Thymus (tissue), 11 donors: ENCODE data around the gene EIF2S2. TPM values are rescaled to one million over a fixed set of nuclear protein-coding genes. Genes with fewer than 3 reads are reported as not detected.

Experiments
- DNase-seq, 9 donors: peaks; one replicate each; pipeline ENCODE4 v3.0.0-alpha.2; 2013; ENCODE audit warnings: low spot score in 9 of 9, low read depth in 6 of 9, missing footprints in 1 of 9
- H3K27ac ChIP-seq, 2 donors: one replicate each; pipeline ENCODE4 v1.5.1; 2013; ENCODE audit warnings: control low read depth in 1 of 2, low read depth in 1 of 2, low read length in 1 of 2, mild to moderate bottlenecking in 1 of 2, moderate library complexity in 1 of 2
- H3K27me3 ChIP-seq, 2 donors: one replicate each; pipeline ENCODE4 v1.5.1; 2013; ENCODE audit warnings: low read length in 1 of 2; ENCODE audit not compliant: control insufficient read depth in 2 of 2, insufficient read depth in 1 of 2
- H3K36me3 ChIP-seq, 2 donors: one replicate each; pipeline ENCODE4 v1.5.1; 2013; ENCODE audit warnings: low read length in 1 of 2, mild to moderate bottlenecking in 1 of 2, moderate library complexity in 1 of 2; ENCODE audit not compliant: control insufficient read depth in 2 of 2, insufficient read depth in 2 of 2
- H3K4me1 ChIP-seq, 2 donors: one replicate each; pipeline ENCODE4 v1.5.1; 2013; ENCODE audit warnings: low read length in 2 of 2; ENCODE audit not compliant: control insufficient read depth in 2 of 2, insufficient read depth in 2 of 2
- H3K4me3 ChIP-seq, 2 donors: one replicate each; pipeline ENCODE4 v1.5.1; 2013; ENCODE audit warnings: low read length in 2 of 2, control low read depth in 1 of 2, mild to moderate bottlenecking in 1 of 2
- H3K9me3 ChIP-seq, 2 donors: one replicate each; pipeline ENCODE4 v1.5.1; 2013; ENCODE audit warnings: low read length in 1 of 2, mild to moderate bottlenecking in 1 of 2; ENCODE audit not compliant: control insufficient read depth in 2 of 2, insufficient read depth in 1 of 2
- WGBS: extraction: QIAGEN DNeasy Blood & Tissue Kit; methylation state at CpG from one replicate; pipeline ENCODE4 v1.1.7; 2013; 5-methylcytosine and 5-hydroxymethylcytosine counted together
- polyA plus RNA-seq: library from polyadenylated mRNA; stranded (reverse); fragments of 200-250 nt; gene quantifications from one replicate; pipeline ENCODE4 v1.2.3, GENCODE V29; 2013
- total RNA-seq: library from RNA; stranded (reverse); fragments of 120-200 nt; gene quantifications from one replicate; pipeline ENCODE4 v1.2.4, GENCODE V29; 2013
- donor health status: healthy.

Gene EIF2S2
- total and polyA plus RNA-seq, 2 donors = 48.4 to 78.1 TPM

DNA sequence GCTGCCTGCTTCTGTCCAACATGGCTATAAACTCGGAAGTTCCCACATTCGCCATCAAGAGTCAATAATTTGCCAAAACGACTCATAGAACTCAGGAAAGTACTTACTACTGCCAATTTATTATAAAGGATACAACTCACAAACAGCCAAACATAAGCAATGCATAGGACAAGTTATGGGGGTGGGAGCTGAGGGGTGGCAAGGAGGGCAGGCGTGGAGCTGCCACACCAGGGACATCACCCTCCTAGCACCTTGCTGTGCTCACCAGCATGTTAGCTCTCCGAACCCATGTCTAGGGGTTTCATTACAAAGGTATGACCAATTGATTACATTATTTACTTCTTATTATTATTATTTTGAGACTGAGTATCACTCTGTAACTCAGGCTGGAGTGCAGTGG is 12.4 kb downstream of the EIF2S2 start:
- no peak for DNase-seq
- Histone ChIP-seq H3K36me3 (peaks cover 77 to 93% of the 10 kb centered on the region in 2 donors), H3K4me3 (no peak overlapping the region), H3K27ac (no peak overlapping the region), H3K4me1 (no peaks in the 10 kb centered on the region), H3K27me3 (no peaks in the 10 kb centered on the region), H3K9me3 (no peaks in the 10 kb centered on the region)
- WGBS = 95% methylated on average over 5 of the region's 5 CpGs

DNA sequence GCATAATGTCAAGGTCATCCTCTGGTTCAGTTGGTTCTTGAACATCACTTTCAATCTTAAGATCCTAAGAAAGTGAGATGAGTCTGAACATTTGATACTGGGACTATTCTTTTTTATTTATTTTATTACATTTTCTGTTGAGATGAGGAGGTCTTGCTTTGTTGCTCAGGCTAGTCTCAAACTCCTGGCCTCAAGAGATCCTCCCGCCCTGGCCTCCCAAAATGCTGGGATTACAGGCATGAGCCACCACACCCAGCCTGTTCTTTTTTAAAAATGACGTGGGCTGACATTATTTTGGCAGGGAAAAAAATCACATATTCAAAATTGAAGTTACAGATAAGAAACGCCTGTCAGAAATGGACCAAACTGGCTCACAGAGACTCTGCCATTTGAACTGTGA is 13.5 kb downstream of the EIF2S2 start:
- WGBS = 99% methylated on average over 3 of the region's 3 CpGs
- Histone ChIP-seq H3K4me3 (no peak overlapping the region), H3K36me3 (peaks cover 75 to 93% of the 10 kb centered on the region in 2 donors), H3K4me1 (no peaks in the 10 kb centered on the region), H3K27ac (no peak overlapping the region), H3K27me3 (no peaks in the 10 kb centered on the region), H3K9me3 (no peaks in the 10 kb centered on the region)
- no peak for DNase-seq

DNA sequence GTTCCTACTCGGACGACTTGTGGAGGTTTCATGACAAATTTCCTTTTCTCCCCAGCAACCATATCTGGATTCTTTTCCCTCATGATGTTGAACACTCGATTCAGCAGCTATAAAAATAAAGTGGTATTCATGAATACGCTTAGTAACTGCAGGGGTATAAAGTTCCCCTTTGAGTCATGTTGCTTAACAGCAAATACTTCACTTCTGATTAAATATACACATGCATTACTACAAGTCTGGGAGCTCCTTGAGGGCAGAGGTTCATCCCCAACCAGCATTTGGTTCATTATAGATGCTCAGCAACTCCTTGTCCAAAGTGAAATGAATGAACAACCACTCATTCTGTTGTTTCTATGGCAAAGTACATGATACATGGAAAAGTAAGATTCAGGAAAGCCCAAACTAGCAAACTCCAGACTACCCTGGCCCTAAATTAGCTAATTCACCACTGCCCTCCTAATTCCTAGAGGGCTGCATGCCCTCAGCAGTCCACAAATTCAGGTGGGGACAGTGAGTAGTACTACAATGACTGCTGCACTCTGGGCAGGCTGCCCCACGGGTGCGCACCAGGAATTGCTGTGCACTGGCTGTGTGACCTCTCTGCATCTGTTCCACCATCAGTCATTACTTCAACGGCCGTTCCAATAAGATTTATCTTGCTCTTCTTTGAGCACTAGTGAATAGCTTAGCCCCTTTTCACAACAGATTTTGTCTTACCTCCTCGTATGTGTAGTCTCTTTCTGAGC is 15.2 kb downstream of the EIF2S2 start:
- peaks cover 79 to 94% of the 10 kb centered on the region in 2 donors for H3K36me3 ChIP-seq
- H3K4me3 ChIP-seq = no peak overlapping the region
- no peaks in the 10 kb centered on the region for H3K4me1 ChIP-seq
- H3K9me3 ChIP-seq = no peaks in the 10 kb centered on the region
- WGBS = 96% methylated on average over 9 of the region's 9 CpGs
- no peaks in the 10 kb centered on the region for H3K27me3 ChIP-seq
- no peak for DNase-seq
- no peak overlapping the region for H3K27ac ChIP-seq

DNA sequence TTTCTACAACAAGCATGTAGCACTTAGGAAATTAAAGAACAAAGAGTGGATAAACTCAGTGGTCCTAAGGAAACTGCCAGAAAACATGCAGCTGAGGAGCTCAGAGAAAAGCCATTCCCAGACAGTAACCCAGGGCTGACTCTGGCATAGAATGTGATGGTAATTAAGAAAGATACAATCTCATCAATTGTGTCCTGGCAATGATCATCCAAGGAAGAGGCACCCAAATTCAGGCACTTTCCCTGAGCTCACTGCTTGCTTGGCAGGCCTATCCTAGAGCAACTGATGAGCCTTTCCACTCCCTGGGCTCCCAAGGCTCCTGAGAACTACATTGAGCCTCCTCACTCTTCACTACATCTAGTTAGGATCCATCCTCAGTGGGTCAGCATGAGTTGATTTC is 16.2 kb downstream of the EIF2S2 start:
- Histone ChIP-seq H3K27me3 (no peaks in the 10 kb centered on the region), H3K27ac (no peak overlapping the region), H3K4me1 (no peaks in the 10 kb centered on the region), H3K9me3 (no peaks in the 10 kb centered on the region), H3K36me3 (peaks cover 72 to 93% of the 10 kb centered on the region in 2 donors), H3K4me3 (no peak overlapping the region)
- no peak for DNase-seq

DNA sequence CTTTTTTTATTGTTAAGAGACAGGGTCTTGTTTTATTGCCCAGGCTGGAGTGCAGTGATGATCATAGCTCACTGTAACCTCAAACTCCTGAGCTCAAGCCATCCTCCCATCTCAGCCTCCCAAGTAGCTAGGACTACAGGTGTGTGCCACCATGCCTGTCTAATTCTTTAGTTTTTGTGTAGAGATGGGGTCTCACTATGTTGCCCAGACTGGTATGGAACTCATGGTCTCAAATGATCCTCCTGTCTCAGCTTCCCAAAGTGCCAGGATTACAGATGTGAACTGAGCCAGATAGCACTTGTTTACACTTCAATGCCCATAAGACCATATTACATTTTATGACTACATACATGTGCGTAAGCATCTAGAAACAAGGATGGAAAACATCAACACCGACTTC is 18.1 kb downstream of the EIF2S2 start:
- DNase-seq = no peak
- Histone ChIP-seq H3K27me3 (no peaks in the 10 kb centered on the region), H3K27ac (no peak overlapping the region), H3K36me3 (peaks cover 70 to 91% of the 10 kb centered on the region in 2 donors), H3K4me3 (no peak overlapping the region), H3K4me1 (no peaks in the 10 kb centered on the region), H3K9me3 (no peaks in the 10 kb centered on the region)
- WGBS = 97% methylated on average over 2 of the region's 2 CpGs

DNA sequence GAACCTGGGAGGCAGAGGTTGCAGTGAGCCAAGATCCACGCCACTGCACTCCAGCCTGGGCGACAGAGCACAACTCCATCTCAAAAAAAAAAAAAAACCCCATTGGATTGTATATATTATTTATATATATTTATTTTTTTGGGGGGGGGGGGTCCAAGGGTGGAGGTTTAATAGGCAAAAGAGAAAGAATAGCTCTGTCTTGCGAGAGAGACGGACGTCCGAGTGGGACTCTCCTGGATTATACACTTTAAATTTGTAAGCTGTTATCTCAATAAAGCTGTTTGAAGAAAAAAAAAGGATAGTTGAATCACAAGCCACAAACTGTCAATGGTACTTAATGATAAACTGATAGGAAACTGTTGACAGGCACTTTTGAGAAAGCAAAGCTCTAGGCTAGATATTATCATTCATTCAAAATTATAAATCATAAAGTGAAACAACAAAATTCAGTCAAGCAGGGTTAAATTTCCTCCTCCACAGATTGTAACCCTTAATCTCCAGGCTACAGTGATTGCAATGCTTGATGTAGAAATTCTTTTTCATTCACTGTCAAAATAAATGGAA is 20.3 kb downstream of the EIF2S2 start:
- Histone ChIP-seq H3K27me3 (no peaks in the 10 kb centered on the region), H3K27ac (no peak overlapping the region), H3K36me3 (peaks cover 70 to 91% of the 10 kb centered on the region in 2 donors), H3K4me1 (no peaks in the 10 kb centered on the region), H3K4me3 (no peak overlapping the region), H3K9me3 (no peaks in the 10 kb centered on the region)
- DNase-seq = no peak
- 97% methylated on average over 6 of the region's 6 CpGs for WGBS

DNA sequence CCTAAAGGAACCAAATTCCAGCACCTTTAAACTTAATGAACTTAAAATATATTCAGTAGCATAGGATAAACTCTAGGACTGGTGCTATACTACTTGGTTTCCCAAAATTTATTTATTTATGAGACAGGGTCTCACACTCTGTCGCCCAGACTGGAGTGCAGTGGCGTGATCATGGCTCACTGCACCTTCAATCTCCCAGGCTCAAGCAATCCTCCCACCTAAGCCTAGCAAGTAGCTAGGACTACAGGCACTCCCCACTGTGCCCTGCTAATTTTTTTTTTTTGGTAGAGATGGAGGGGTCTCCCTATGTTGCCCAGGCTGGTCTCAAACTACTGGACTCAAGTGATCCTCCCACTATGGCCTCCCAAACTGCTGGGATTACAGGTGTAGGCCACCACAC is 21.4 kb downstream of the EIF2S2 start:
- Histone ChIP-seq H3K36me3 (peaks cover 65 to 91% of the 10 kb centered on the region in 2 donors), H3K4me3 (no peak overlapping the region), H3K27me3 (no peaks in the 10 kb centered on the region), H3K9me3 (no peaks in the 10 kb centered on the region), H3K27ac (peak overlapping the region in 1 of 2 donors; percentile 15), H3K4me1 (no peaks in the 10 kb centered on the region)
- WGBS = 96% methylated on average over 2 of the region's 2 CpGs
- no peak for DNase-seq

DNA sequence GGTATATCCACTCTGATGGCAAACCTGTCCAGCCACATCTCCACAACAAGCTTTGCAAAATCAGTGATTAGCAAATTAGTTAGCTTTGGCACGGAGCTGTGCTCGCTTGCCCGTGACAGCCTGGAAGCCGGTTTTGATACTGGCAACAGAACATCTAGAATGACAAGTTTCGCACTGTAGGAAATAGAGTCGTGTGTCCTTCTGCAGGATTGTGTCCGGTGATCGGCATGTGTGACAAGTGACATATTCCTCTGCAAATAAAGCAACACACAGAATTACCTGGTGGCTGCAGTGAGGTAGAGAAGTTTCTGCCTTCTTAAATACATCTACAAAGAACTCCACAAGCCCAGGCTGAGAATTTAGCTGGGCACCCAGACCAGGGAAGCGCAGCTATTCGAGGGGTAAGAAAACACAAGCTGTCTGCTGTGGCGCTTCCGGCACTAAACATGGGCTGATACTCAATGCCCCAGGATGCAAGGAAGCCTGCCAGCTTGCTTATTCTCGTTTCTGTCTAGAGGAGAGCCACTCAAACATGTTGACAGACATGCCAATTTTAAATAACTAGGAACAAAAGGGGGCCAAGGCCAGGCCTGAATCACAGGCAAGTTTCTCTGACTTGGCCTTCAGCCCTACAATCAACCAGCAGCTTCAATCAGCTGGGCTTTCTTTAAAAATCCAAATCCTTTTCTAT is 22.2 kb downstream of the EIF2S2 start:
- Histone ChIP-seq H3K27me3 (no peaks in the 10 kb centered on the region), H3K4me1 (no peaks in the 10 kb centered on the region), H3K4me3 (no peak overlapping the region), H3K9me3 (no peaks in the 10 kb centered on the region), H3K27ac (peak overlapping the region in 1 of 2 donors; percentile 18), H3K36me3 (peaks cover 67 to 90% of the 10 kb centered on the region in 2 donors)
- WGBS = 96% methylated on average over 13 of the region's 13 CpGs
- DNase-seq = no peak

DNA sequence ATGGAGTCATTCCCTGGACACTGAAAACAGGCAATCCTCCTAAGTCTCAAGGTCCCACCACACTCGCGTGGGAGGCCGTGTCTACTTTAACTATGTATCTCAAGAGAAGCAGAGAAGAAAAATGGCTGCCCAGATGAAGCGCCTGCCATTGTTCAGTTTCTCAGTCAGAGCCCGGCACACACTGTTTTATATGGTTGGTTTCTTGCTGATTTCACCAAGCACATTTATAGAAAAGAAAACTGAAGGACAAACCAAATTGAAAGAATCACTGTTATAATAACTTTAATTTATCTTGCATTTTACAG is 22.9 kb downstream of the EIF2S2 start:
- H3K27me3 ChIP-seq = no peaks in the 10 kb centered on the region
- H3K9me3 ChIP-seq = no peaks in the 10 kb centered on the region
- H3K4me1 ChIP-seq = no peaks in the 10 kb centered on the region
- peaks cover 70 to 91% of the 10 kb centered on the region in 2 donors for H3K36me3 ChIP-seq
- H3K27ac ChIP-seq = no peak overlapping the region
- WGBS = 89% methylated on average over 5 of the region's 5 CpGs
- H3K4me3 ChIP-seq = no peak overlapping the region
- no peak for DNase-seq
